GM18502 (cell line): Measurements from ENCODE around the gene SDR39U1.

Source experiments
- ATAC-seq: cut with Tn5 transposase; IDR thresholded peaks from one replicate; pipeline ENCODE4 v1.9.1; 2021; ENCODE audit warnings: mild to moderate bottlenecking; ENCODE audit not compliant: unreplicated experiment, poor library complexity

Gene SDR39U1

GRCh38 chr14:24397639-24398292, 44.8 kb downstream of the SDR39U1 start:
- no peak for ATAC-seq

DNA sequence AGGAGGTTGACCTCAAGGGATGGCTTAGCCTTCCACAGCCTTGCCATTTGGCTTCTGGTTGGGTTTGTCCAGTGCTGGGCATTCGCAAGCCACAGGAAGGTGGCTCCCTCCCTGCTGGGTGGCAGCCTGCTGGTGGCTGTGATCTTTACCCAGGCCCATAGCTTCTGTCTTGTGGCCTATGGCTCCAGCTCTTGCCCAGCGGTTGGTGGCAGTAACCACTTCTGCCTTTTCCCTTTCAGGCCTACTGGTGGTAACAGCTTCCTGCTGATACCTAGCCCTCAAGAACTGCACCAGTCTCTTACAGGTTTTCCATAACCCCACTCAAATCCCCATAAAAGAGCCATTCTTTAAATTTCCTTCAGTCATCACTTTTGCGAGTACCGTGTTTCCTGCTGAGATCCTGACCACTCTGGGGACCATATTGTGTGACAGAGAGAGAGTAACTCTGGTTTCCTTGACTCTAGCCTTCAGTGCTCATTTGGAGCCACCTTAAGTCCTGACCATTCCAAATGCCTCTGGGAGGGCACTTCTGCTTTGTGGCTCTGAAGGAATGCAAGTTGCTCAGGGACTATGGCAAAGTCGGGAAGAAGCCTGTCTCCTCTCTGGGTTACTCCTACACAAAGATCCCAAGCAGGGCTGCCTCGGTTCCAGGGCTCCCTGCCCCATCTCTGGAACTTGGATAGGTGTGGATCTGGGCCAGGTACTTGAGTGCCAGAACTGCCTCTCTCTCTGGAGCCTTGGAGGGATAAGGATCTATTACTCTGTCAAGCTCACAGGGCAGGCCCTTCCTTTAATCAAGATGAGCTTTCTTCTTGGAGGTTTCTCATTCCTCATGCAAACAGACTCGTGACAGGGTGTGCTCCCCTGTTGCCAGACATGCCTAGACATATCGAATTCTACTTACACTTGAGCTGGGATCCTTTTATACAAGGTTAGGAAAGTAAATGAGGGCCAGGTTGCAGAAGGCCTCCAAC, 46.7 kb downstream of the SDR39U1 start:
- no peak for ATAC-seq

GRCh38 chr14:24394275-24394674, 48.3 kb downstream of the SDR39U1 start:
- ATAC-seq: no peak

- ATAC-seq: no peak
Observed at GRCh38 chr14:24392325-24393091, 50.1 kb downstream of the SDR39U1 start.

DNA sequence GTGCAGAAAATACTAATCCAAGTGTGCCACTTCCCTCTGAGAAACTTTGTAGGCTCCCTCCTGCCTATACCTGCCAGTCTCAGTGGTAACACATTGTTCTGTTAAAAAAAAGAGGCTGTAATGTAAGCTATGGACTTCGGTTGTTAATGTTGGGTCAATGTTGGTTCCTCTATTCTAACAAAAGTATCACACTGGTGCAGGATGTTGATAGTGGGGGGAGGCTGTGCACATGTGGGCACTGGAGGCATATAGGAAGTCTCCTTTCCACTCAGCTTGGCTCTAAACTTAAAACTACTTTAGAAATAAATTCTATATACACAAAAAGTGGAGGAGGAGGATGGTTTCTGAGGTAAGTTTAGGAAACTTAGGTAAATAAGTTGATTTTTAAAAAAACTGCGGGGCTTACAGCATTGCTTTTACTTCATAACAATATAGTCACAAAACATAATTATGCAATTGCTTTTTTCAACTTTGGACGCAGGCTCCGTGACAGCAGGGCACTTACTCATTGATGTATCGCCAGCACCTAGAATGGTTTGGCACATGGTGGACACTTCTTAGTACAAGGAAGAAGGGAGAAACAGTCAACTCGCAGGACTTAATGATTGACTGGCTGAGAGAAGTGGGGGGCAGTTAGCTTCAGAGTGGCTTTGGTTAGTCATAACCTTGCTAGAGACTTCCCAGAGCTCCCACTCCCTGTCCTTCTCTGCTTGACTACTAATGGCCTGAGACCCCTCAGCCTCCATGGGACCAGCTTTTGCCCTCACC, 51.7 kb downstream of the SDR39U1 start:
- ATAC-seq: no peak
